Measurements from ENCODE around the gene MME.
A peak's percentile ranks its signal among the peaks of the same experiment; 100 is the strongest.

The MME gene

GRCh38 chr3:155149494-155149893, 69.4 kb downstream of the MME start:
- H3K18ac ChIP-seq (ENCODE audit: low read length): no peak overlapping the region
- DNase-seq: no peak
- H3K4ac ChIP-seq (ENCODE audit: low read depth, low read length): no peak overlapping the region
- no peak overlapping the region for H3K56ac ChIP-seq (ENCODE audit: low read length)
- no peak overlapping the region for H3K4me2 ChIP-seq (ENCODE audit: low read length)
- H3K27me3 ChIP-seq (ENCODE audit: insufficient read depth, low read length, poor library complexity): no peaks in the 10 kb centered on the region
- no peak overlapping the region for H4K5ac ChIP-seq (ENCODE audit: low read length)
- no peak overlapping the region for H4K8ac ChIP-seq (ENCODE audit: low read depth, low read length)
- no peak overlapping the region for H3K23ac ChIP-seq (ENCODE audit: low read length)
- H3K9ac ChIP-seq (ENCODE audit: low read length): no peak overlapping the region
- no peaks in the 10 kb centered on the region for H3K79me1 ChIP-seq (ENCODE audit: low read length)
- no peak overlapping the region for H3K27ac ChIP-seq (ENCODE audit: low read depth, low read length)
- H3K4me3 ChIP-seq (ENCODE audit: low read length): no peak overlapping the region
- no peaks in the 10 kb centered on the region for H3K79me2 ChIP-seq (ENCODE audit: control insufficient read depth, insufficient read depth, low read length)
- no CpG with 5 or more reads among the region's 3 CpGs for WGBS (ENCODE audit: extremely low coverage, insufficient coverage, low lambda C conversion rate)
- no peak overlapping the region for H2BK120ac ChIP-seq (ENCODE audit: low read depth, low read length)
- no peaks in the 10 kb centered on the region for H3K36me3 ChIP-seq (ENCODE audit: control insufficient read depth, insufficient read depth, low read length)
- H2BK5ac ChIP-seq (ENCODE audit: low read length): no peak overlapping the region
- H2BK15ac ChIP-seq (replicated peaks; ENCODE audit: low read depth): no peak overlapping the region
- H2AK5ac ChIP-seq (ENCODE audit: low read length): no peak overlapping the region
- H3K4me1 ChIP-seq (ENCODE audit: control insufficient read depth, low read depth, low read length): no peaks in the 10 kb centered on the region

GRCh38 chr3:155153242-155154186, 73.4 kb downstream of the MME start:
- no CpG with 5 or more reads among the region's 6 CpGs for whole genome bisulfite sequencing (ENCODE audit: extremely low coverage, insufficient coverage, low lambda C conversion rate)
- no peak overlapping the region for H3K23ac ChIP-seq (ENCODE audit: low read length)
- no peak overlapping the region for H3K4me2 ChIP-seq (ENCODE audit: low read length)
- H2BK5ac ChIP-seq (ENCODE audit: low read length): no peak overlapping the region
- H3K27ac ChIP-seq (ENCODE audit: low read depth, low read length): no peak overlapping the region
- H3K56ac ChIP-seq (ENCODE audit: low read length): no peak overlapping the region
- DNase-seq: no peak
- H3K4me1 ChIP-seq (ENCODE audit: control insufficient read depth, low read depth, low read length): no peaks in the 10 kb centered on the region
- no peaks in the 10 kb centered on the region for H3K36me3 ChIP-seq (ENCODE audit: control insufficient read depth, insufficient read depth, low read length)
- no peak overlapping the region for H3K9ac ChIP-seq (ENCODE audit: low read length)
- H2BK120ac ChIP-seq (ENCODE audit: low read depth, low read length): no peak overlapping the region
- H4K8ac ChIP-seq (ENCODE audit: low read depth, low read length): no peak overlapping the region
- no peak overlapping the region for H2AK5ac ChIP-seq (ENCODE audit: low read length)
- no peak overlapping the region for H4K5ac ChIP-seq (ENCODE audit: low read length)
- H3K18ac ChIP-seq (ENCODE audit: low read length): no peak overlapping the region
- no peak overlapping the region for H2BK15ac ChIP-seq (replicated peaks; ENCODE audit: low read depth)
- no peaks in the 10 kb centered on the region for H3K79me1 ChIP-seq (ENCODE audit: low read length)
- H3K4ac ChIP-seq (ENCODE audit: low read depth, low read length): no peak overlapping the region
- no peaks in the 10 kb centered on the region for H3K79me2 ChIP-seq (ENCODE audit: control insufficient read depth, insufficient read depth, low read length)
- no peaks in the 10 kb centered on the region for H3K27me3 ChIP-seq (ENCODE audit: insufficient read depth, low read length, poor library complexity)
- H3K4me3 ChIP-seq (ENCODE audit: low read length): no peak overlapping the region

- no peak overlapping the region for H4K5ac ChIP-seq (ENCODE audit: low read length)
- H3K4ac ChIP-seq (ENCODE audit: low read depth, low read length): peak overlapping the region; percentile 36
- H2BK5ac ChIP-seq (ENCODE audit: low read length): no peak overlapping the region
- DNase-seq: no peak
- WGBS (ENCODE audit: extremely low coverage, insufficient coverage, low lambda C conversion rate): no CpG with 5 or more reads among the region's 3 CpGs
- H2AK5ac ChIP-seq (ENCODE audit: low read length): no peak overlapping the region
- no peak overlapping the region for H3K18ac ChIP-seq (ENCODE audit: low read length)
- H3K4me2 ChIP-seq (ENCODE audit: low read length): no peak overlapping the region
- no peaks in the 10 kb centered on the region for H3K4me1 ChIP-seq (ENCODE audit: control insufficient read depth, low read depth, low read length)
- no peak overlapping the region for H3K56ac ChIP-seq (ENCODE audit: low read length)
- no peaks in the 10 kb centered on the region for H3K27me3 ChIP-seq (ENCODE audit: insufficient read depth, low read length, poor library complexity)
- no peak overlapping the region for H2BK15ac ChIP-seq (replicated peaks; ENCODE audit: low read depth)
- H3K79me1 ChIP-seq (ENCODE audit: low read length): no peaks in the 10 kb centered on the region
- H3K79me2 ChIP-seq (ENCODE audit: control insufficient read depth, insufficient read depth, low read length): no peaks in the 10 kb centered on the region
- H4K8ac ChIP-seq (ENCODE audit: low read depth, low read length): no peak overlapping the region
- no peak overlapping the region for H3K4me3 ChIP-seq (ENCODE audit: low read length)
- H2BK120ac ChIP-seq (ENCODE audit: low read depth, low read length): no peak overlapping the region
- H3K36me3 ChIP-seq (ENCODE audit: control insufficient read depth, insufficient read depth, low read length): no peaks in the 10 kb centered on the region
- H3K27ac ChIP-seq (ENCODE audit: low read depth, low read length): no peak overlapping the region
- H3K9ac ChIP-seq (ENCODE audit: low read length): no peak overlapping the region
- no peak overlapping the region for H3K23ac ChIP-seq (ENCODE audit: low read length)
These were observed 74.1 kb downstream of the MME start for GRCh38 chr3:155154255-155154654.

- Histone ChIP-seq H4K5ac (ENCODE audit: low read length) (no peak overlapping the region), H3K56ac (ENCODE audit: low read length) (no peak overlapping the region), H3K4me1 (ENCODE audit: control insufficient read depth, low read depth, low read length) (no peaks in the 10 kb centered on the region), H2BK120ac (ENCODE audit: low read depth, low read length) (no peak overlapping the region), H3K9ac (ENCODE audit: low read length) (no peak overlapping the region), H3K4me3 (ENCODE audit: low read length) (no peak overlapping the region), H3K18ac (ENCODE audit: low read length) (no peak overlapping the region), H2BK5ac (ENCODE audit: low read length) (no peak overlapping the region), H3K79me1 (ENCODE audit: low read length) (no peaks in the 10 kb centered on the region), H2BK15ac (replicated peaks; ENCODE audit: low read depth) (no peak overlapping the region), H3K36me3 (ENCODE audit: control insufficient read depth, insufficient read depth, low read length) (no peaks in the 10 kb centered on the region), H2AK5ac (ENCODE audit: low read length) (no peak overlapping the region), H3K27me3 (ENCODE audit: insufficient read depth, low read length, poor library complexity) (no peaks in the 10 kb centered on the region), H3K79me2 (ENCODE audit: control insufficient read depth, insufficient read depth, low read length) (no peaks in the 10 kb centered on the region), H4K8ac (ENCODE audit: low read depth, low read length) (no peak overlapping the region), H3K4ac (ENCODE audit: low read depth, low read length) (no peak overlapping the region), H3K27ac (ENCODE audit: low read depth, low read length) (no peak overlapping the region), H3K4me2 (ENCODE audit: low read length) (no peak overlapping the region), H3K23ac (ENCODE audit: low read length) (no peak overlapping the region)
- WGBS (ENCODE audit: extremely low coverage, insufficient coverage, low lambda C conversion rate): no CpG with 5 or more reads among the region's 9 CpGs
- no peak for DNase-seq
These were observed 78.4 kb downstream of the MME start for GRCh38 chr3:155158346-155159037.

GRCh38 chr3:155159301-155159700, 79.2 kb downstream of the MME start:
- DNase-seq: no peak
- Histone ChIP-seq H3K27ac (ENCODE audit: low read depth, low read length) (no peak overlapping the region), H3K4me3 (ENCODE audit: low read length) (no peak overlapping the region), H4K5ac (ENCODE audit: low read length) (no peak overlapping the region), H3K56ac (ENCODE audit: low read length) (no peak overlapping the region), H2AK5ac (ENCODE audit: low read length) (no peak overlapping the region), H3K4ac (ENCODE audit: low read depth, low read length) (no peak overlapping the region), H2BK120ac (ENCODE audit: low read depth, low read length) (no peak overlapping the region), H3K79me2 (ENCODE audit: control insufficient read depth, insufficient read depth, low read length) (no peaks in the 10 kb centered on the region), H3K9ac (ENCODE audit: low read length) (no peak overlapping the region), H3K18ac (ENCODE audit: low read length) (no peak overlapping the region), H3K4me2 (ENCODE audit: low read length) (no peak overlapping the region), H3K4me1 (ENCODE audit: control insufficient read depth, low read depth, low read length) (no peaks in the 10 kb centered on the region), H4K8ac (ENCODE audit: low read depth, low read length) (no peak overlapping the region), H3K27me3 (ENCODE audit: insufficient read depth, low read length, poor library complexity) (no peaks in the 10 kb centered on the region), H3K79me1 (ENCODE audit: low read length) (no peaks in the 10 kb centered on the region), H2BK5ac (ENCODE audit: low read length) (no peak overlapping the region), H3K36me3 (ENCODE audit: control insufficient read depth, insufficient read depth, low read length) (no peaks in the 10 kb centered on the region), H2BK15ac (replicated peaks; ENCODE audit: low read depth) (no peak overlapping the region), H3K23ac (ENCODE audit: low read length) (no peak overlapping the region)
- WGBS (ENCODE audit: extremely low coverage, insufficient coverage, low lambda C conversion rate): no CpG with 5 or more reads among the region's 2 CpGs

Measured in mesendoderm (in vitro differentiated cells).